ENCODE measurements around the gene CFAP53.

CFAP53 gene

DNA sequence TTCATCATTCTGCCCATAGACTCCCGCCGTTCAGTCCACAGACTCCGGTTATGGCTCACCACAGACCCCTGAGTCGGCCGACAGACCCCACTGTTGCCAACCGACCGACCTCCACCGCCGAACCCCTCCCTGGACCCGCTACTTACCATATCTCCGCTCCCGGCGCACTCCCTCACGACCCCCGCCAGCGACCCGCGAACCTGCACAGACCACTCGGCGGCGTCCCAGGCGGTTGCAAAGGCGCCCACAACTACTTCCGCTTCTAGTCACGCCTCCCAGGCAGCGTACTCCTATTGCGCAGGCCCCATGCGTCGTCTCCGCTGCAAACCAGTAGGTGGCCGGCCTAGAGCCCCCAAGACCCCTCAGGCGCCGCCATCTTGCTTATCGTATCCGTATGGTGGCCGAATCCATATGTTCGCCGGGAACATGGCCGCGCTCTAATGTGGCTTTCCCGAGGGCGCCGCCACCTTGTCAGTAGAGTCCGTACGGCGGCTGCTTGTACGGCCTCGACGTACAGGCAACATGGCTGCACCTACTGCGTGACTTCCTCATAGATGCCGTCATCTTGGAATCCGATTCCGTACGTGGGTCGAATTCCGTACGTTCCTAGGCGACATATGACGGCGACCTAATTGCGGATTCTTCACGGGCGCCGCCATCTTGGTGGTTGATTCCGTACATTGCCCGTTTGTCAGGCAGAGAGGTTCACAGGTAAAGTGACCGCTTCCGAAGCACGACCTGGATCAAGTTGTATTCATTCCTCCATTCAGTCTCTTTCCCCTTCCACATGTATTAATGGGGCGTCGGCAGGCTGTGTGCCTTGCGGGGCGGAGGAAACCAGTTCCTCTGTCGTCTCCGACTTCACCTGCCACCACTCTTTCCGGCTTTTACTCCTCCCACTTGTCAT, 21.4 kb upstream of the CFAP53 start, which contains the start of gene CXXC1:
Gene CXXC1, minus strand, starts transcription at position 252 of the 907 bp plus-strand sequence. Its CDS starts 103 bp downstream, at position 149.
- peak; percentile 97 for DNase-seq

DNA sequence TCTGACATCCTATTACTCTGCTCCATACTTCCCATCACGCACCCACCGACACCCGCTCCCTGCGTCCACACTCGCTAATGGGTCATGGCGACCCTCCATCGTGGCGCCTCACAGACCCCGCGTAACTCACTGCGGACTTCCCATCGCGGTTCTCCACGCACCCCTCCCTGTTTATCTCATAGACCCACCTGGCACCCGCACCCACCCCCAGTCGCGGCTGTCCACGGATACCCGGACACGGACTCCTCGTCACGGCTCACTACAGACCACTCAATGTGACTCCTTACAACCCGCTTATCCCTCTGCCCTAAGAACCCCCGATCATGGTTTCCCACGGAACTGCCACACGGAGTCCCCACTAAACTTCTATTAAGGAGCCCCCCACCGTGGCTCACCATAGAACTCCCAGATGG, 20.7 kb upstream of the CFAP53 start:
- no peak for DNase-seq

DNA sequence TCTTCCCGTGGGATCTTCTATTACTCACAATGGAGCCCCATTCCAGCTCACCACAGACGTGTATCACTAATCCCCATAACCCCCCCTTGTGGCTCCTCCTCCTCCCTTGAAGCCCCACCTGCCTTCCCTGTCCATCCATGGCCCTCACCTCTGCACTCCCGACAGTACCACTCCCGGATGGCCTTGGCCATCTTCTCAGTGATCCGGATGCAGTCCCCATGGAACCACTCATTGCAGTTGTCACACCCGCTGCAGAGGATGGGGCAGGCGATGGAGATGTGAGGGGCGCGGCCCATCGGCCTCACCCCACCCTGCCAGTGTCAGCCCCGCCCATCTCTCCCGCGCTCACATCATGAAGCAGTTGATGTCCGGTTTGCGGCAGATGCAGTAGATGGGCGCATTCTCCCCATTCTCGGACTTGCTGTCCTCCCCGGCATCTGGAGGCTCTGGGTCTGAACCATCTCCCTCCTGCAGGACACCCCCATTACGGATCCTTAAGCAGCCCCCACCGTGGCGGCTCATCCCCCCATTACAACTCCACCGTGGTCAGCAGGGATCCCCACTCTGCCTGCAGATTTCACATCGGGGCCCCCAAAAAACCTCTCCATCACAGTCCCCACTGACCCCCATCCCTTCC, 20.2 kb upstream of the CFAP53 start:
- DNase-seq = no peak

DNA sequence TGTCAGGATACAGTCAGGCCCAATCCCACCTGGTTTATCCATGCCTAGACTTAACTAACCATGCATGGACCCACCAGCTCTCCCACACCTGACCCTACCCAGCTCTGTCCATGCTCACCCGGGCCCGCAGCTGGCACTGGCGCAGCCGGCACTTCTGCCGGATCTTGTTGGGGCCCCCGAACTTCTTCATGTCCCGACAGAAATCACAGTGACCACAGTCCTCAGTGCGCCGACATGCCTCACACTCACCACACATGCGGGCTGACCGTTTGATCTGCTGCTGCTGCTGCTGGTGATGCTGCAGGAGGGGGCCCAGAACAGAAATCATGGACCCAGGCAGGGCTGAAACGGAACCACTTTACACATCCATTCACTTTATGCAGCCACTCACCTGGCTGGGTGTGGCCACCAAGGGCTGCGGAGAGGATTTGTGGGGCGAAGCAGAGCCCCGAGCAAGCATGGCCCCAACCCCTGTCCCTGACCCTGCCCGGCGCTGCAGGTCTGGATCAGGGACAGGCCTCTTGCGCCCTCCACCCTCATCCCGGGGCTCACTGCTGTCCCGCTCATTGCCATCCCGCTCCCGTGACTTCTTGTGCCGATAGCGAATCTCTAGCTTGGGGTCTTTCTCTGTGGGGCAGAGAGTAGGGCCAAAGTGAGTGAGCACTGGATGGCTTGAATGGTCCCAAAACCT, 19.5 kb upstream of the CFAP53 start:
- no peak for DNase-seq

GRCh38 chr18:50285071-50285470, 18.8 kb upstream of the CFAP53 start:
- DNase-seq = no peak

DNA sequence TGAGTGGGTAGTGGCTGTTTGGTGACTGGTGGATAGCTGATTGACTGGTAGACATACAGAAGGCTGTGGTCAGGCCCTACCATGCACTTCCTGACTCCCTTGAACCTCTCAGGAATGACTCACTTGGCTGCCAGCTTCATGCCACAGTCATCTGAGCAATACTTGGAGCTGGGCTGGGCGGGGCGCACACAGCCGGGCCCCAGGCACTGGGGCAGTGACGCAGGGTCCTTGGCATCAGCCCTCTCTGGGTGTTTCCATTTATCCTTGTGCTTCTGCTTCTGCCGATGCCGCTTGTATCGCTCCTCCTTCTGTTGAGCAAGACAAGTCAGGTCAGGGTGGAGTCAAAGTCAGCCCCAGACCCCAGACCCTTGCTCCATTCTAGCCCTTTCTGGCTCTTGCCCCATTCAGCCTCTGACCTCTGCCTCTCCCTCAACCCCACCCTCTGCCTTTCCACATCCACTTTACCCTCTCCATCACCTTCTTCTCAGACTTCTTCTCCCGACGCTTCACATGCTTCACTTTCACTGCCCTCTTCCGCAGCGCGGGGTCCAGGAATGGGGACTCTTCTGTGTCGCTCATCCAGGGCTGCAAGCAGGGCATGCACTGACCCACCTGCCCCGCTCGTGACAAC, 18.1 kb upstream of the CFAP53 start:
- no peak for DNase-seq

- DNase-seq = no peak
Measured at GRCh38 chr18:50283469-50284209, 17.3 kb upstream of the CFAP53 start.

DNA sequence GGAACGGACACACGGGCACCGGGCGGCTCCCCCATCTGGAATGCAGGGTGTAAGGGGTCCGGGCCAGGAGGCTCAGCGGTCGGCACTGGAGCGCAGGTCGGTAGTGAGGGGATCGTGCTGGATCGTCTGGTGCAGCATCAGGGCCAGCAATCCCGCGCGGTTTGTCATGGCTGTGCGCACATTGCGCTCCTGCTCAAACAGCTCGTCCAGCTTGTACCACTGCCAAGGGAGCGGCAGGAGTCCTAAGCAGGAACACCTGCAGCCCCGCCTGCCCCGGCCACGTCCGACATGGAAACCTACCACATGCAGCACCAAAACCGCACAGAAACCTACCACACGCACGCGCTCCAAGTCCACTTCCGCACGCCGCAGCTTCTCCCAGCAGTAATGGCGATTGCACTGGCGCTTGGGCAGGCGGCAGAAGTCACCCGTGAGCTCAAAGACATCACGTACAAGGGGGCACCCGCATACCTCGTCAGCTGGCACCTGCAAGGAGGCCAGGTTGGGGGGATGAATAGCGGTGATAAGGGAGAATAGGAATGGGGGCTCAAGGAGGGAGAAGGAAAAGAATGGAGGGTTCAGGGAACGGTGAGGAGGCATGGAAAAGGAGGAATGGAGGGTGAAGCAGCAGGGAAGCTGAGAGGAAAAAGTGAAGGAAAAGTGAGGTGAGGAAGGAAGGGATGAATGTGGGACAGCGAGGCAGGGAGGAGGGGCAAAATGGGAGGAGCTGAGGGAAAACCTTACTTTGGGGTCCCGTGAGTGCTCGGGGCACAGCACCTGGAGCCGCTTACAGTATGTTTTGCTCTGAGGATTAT, 16.4 kb upstream of the CFAP53 start:
- DNase-seq = no peak

- no peak for DNase-seq
Measured at GRCh38 chr18:50281972-50282520, 15.8 kb upstream of the CFAP53 start.

DNA sequence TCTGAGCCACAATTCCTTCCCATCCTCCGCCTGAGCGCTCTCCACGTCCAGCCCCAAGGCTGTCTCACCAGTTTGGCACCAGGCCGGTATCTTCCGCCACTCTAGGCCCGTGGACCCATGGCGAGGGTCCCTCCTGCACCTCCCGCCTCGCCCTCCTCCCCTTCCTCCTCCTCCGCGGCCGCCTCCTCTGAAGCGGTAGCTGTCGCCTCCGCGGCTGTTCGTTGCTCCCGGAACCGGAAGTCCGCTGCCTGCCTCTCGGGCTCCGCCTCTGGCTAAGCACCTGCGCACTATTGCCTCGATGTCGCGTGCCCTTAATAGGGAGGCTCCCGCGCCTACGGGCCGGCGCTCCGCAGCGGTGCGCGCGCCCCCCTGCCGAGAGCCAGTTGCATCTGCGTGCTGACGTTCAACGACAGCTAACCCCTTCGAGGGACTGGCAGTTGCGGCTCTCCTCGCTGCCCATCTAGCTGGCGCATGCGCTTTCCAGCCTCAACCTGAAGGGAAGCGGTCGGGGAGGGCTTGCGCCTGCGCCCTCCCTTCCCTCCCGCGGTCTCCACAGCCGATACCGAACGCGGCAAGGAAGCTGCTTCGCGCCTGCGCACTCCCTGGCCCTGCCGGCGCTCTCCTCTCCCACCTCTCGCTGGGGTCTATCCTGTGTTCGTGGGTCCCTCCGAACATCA, 15.1 kb upstream of the CFAP53 start, which contains the start of gene MBD1:
Gene MBD1, minus strand, starts transcription at position 229 of the 677 bp plus-strand sequence. CDS start 1,531 bp downstream, outside the sequence.
- peak; percentile 98 for DNase-seq

DNA sequence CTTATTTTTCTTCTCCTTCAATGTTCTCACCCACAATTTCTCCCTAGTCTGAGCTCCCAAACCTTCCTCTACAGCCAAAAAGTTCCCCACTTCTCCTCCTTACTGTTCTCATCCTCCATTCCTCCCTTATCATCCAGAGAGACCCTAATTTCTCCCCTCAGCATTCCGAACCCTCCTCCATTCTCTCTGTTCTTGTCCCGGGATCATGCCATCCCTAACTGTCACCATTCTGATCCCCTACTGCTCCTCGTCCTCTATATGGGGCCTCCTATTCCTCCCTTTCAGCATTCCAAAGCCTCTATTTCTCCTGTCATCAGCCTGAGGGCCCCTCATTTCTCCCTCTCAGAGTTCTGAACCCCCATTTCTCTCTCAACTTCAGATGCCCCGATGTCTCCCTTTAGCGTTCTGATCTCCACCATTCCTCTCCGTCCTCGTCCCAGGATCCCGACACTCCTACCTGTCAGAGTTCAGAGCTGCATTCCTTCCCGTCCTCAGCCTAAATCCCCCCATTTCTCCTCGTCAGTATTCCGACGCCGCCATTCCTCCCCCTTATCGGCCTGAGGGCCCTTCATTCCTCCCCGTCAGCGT, 14.5 kb upstream of the CFAP53 start:
- DNase-seq = no peak

DNA sequence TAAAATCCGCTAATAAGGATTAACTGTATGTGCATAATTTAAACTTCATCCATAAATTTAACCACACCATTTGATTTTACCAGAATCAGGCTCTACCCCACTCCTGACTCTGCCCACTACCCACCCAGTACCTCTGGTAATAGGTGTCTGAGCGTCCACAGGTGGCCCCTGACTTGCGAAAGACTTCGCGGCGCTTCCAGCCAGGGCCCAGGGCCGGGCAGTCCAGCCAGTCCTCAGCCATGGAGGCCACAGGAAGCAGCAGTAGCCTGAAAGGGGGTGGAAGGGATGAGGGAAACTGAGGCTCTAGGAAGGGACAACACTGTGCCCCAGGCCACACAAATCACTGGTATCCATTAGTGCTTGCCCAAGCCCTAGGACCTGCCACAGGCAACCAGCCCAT, 13.5 kb upstream of the CFAP53 start:
- no peak for DNase-seq

GRCh38 chr18:50277942-50278341, 11.6 kb upstream of the CFAP53 start:
- no peak for DNase-seq

- no peak for DNase-seq
Measured at GRCh38 chr18:50276452-50276851, 10.2 kb upstream of the CFAP53 start.

DNA sequence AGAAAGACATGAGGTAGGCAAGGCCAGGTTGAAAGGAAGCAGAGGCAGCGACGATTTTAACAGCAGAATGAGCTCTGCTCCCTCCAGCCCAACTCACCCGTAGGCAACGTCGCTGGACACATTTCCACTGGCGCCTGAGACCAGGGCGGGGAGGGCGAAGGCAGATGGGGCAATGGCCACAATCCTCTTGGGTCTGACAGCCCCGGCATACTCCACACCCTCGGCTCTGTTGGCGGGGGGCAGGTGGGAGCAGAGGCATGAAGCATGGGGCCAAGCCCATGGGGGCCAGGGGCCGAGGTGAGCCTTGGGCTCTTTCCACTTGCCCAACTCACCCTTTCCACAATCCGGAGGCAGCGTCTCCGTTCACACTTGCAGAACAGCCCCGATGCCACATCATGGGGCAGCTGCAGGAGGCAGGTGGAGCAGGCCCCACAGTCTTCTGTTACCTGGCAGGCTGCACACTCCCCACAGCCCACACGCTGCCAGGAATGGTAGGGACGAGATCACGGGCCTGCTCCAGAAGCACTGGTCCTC, 9.3 kb upstream of the CFAP53 start:
- DNase-seq = no peak

DNA sequence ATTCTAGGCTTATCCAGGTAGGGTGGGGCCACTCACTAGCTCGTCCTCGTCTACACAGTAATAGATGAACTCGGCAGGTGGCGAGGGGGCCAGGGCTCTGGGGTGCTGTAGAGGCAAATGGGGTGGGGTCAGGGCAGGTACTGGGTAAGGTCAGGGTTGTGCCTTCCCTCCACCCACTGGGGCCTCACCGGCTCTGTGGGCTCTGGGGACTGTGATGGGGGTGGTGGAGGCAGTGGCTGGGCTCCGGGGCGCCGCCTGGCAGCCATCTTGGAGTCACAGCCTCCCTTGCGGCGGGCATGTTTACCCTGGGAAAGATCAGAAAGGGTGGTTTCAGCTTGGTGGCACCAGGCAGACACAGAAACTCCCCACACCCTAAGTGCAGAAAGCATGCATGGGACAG, 8.6 kb upstream of the CFAP53 start:
- DNase-seq = no peak

- no peak for DNase-seq
Measured at GRCh38 chr18:50274044-50274442, 7.7 kb upstream of the CFAP53 start.

GRCh38 chr18:50273203-50274043, 7.1 kb upstream of the CFAP53 start:
- DNase-seq = no peak

GRCh38 chr18:50272568-50272967, 6.3 kb upstream of the CFAP53 start:
- no peak for DNase-seq
